HepG2 (cell line): Measurements from ENCODE around the gene PLSCR4. TPM values are rescaled to one million over a fixed set of nuclear protein-coding genes. Genes with fewer than 3 reads are reported as not detected.

Experiments used
- AHR ChIP-seq: IDR thresholded peaks from 2 replicates; pipeline ENCODE4 v1.6.1; 2018; ENCODE audit warnings: missing genetic modification reagents, missing compliant biosample characterization
- ARID2 ChIP-seq: sonication (generic); formaldehyde crosslinking; IDR thresholded peaks from 2 replicates; pipeline ENCODE4 v1.8.1; 2022; ENCODE audit warnings: mild to moderate bottlenecking, missing genetic modification reagents, borderline replicate concordance
- ATF4 ChIP-seq, 2 experiments: fragments of 450-650 bp in 1 of 2; sonication (generic) in 1 of 2; formaldehyde crosslinking; IDR thresholded peaks; 2 replicates each; pipeline versions ENCODE4 v1.5.0 to v1.8.0; 2020 to 2022; ENCODE audit warnings: mild to moderate bottlenecking in 1 of 2, missing genetic modification reagents in 1 of 2
- CREB1 ChIP-seq, 2 experiments: fragments of 450-650 bp in 1 of 2; IDR thresholded peaks; 2 replicates each; pipeline ENCODE4 v1.6.1; 2016 to 2017; ENCODE audit warnings: control low read depth in 1 of 2, mild to moderate bottlenecking in 1 of 2, missing compliant biosample characterization in 1 of 2, missing genetic modification characterization in 1 of 2
- CREBL2 ChIP-seq: sonication (generic); formaldehyde crosslinking; IDR thresholded peaks from 2 replicates; pipeline ENCODE4 v1.8.1; 2023; ENCODE audit warnings: missing genetic modification reagents, mild to moderate bottlenecking, borderline replicate concordance
- ELF3 ChIP-seq: IDR thresholded peaks from 2 replicates; pipeline ENCODE4 v1.6.1; 2016; ENCODE audit warnings: missing genetic modification reagents, missing compliant biosample characterization
- ETV6 ChIP-seq: sonication (generic); formaldehyde crosslinking; conservative IDR thresholded peaks from 2 replicates; pipeline ENCODE4 v1.4.0; 2020; ENCODE audit warnings: missing genetic modification reagents
- FOSL2 ChIP-seq: sonication (generic); formaldehyde crosslinking; IDR thresholded peaks from 2 replicates; pipeline ENCODE4 v1.4.0; 2020; ENCODE audit warnings: missing genetic modification reagents
- GABPB1 ChIP-seq: IDR thresholded peaks from 2 replicates; pipeline ENCODE4 v1.6.1; 2016; ENCODE audit warnings: mild to moderate bottlenecking, missing genetic modification reagents, moderate library complexity, missing compliant biosample characterization
- GFI1 ChIP-seq: sonication (generic); formaldehyde crosslinking; IDR thresholded peaks from 2 replicates; pipeline ENCODE4 v1.5.0; 2020; ENCODE audit warnings: missing genetic modification reagents, mild to moderate bottlenecking, borderline replicate concordance
- PLRG1 ChIP-seq: fragments of 450-650 bp; conservative IDR thresholded peaks from 2 replicates; pipeline ENCODE4 v1.6.1; 2016
- PLSCR1 ChIP-seq: sonication (generic); formaldehyde crosslinking; IDR thresholded peaks from 2 replicates; pipeline ENCODE4 v1.5.0; 2020; ENCODE audit warnings: missing genetic modification reagents, mild to moderate bottlenecking, borderline replicate concordance
- REL ChIP-seq: sonication (generic); formaldehyde crosslinking; conservative IDR thresholded peaks from 2 replicates; pipeline ENCODE4 v1.8.0; 2022; ENCODE audit warnings: mild to moderate bottlenecking, missing genetic modification reagents, moderate library complexity
- RFX1 ChIP-seq: fragments of 450-650 bp; IDR thresholded peaks from 2 replicates; pipeline ENCODE4 v1.6.1; 2017
- ZBTB20 ChIP-seq: sonication (generic); formaldehyde crosslinking; IDR thresholded peaks from 2 replicates; pipeline ENCODE4 v1.8.1; 2023; ENCODE audit warnings: missing genetic modification reagents, low read depth, mild to moderate bottlenecking, borderline replicate concordance
- ZBTB39 ChIP-seq: sonication (generic); formaldehyde crosslinking; IDR thresholded peaks from 2 replicates; pipeline ENCODE4 v1.5.0; 2020; ENCODE audit warnings: missing genetic modification reagents
- ZNF318 ChIP-seq: sonication (generic); formaldehyde crosslinking; IDR thresholded peaks from 2 replicates; pipeline ENCODE4 v1.4.0; 2020; ENCODE audit warnings: mild to moderate bottlenecking, missing genetic modification reagents
- ZNF367 ChIP-seq: sonication (generic); formaldehyde crosslinking; IDR thresholded peaks from 2 replicates; pipeline ENCODE4 v1.4.0; 2020; ENCODE audit warnings: missing genetic modification reagents, borderline replicate concordance
- ZNF550 ChIP-seq: sonication (generic); formaldehyde crosslinking; IDR thresholded peaks from 2 replicates; pipeline ENCODE4 v1.4.0; 2020; ENCODE audit warnings: mild to moderate bottlenecking, missing genetic modification reagents, borderline replicate concordance
- polyA plus RNA-seq, 8 experiments: library from polyadenylated mRNA; depleted of rRNA in 3 of 8; stranded (reverse) in 7 of 8; unstranded in 1 of 8; fragments of >200 nt; fragmentation: Illumina TruSeq in 4 of 8; extraction: Trizol in 4 of 8; gene quantifications; 2 replicates each; pipeline versions ENCODE4 v1.2.1 to v1.2.3, GENCODE V29; 2011 to 2016; ENCODE audit warnings: low read depth in 4 of 8, missing spikeins in 1 of 8, mixed read lengths in 1 of 8; ENCODE audit not compliant: insufficient read depth in 1 of 8
- total RNA-seq, 5 experiments: library from RNA; depleted of rRNA; stranded (reverse); fragments of >200 nt; fragmentation: Illumina TruSeq; extraction: Trizol; gene quantifications; 2 replicates each; pipeline ENCODE4 v1.2.3, GENCODE V29; 2016; ENCODE audit warnings: low read depth in 1 of 5

Gene PLSCR4
- total and polyA plus RNA-seq, 2 of the 13 experiments (the other 11 are each of a cell fraction or from before 2014, with no cell fraction given) = 1.5 to 59.0 TPM

- TF ChIP-seq CREB1 (IDR thresholded peaks at IDR 0.05) = no peak
- TF ChIP-seq CREB1 (CRISPR knock-in tag; IDR thresholded peaks at IDR 0.05) = no peak
- TF ChIP-seq ETV6 = no peak
- TF ChIP-seq CREBL2 (CRISPR knock-in tag) = no peak
- no peak for TF ChIP-seq ATF4 (CRISPR knock-in tag; IDR thresholded peaks at IDR 0.05)
- no peak for TF ChIP-seq ARID2 (CRISPR knock-in tag)
- no peak for TF ChIP-seq RFX1
- no peak for TF ChIP-seq ZNF550 (CRISPR knock-in tag)
- TF ChIP-seq REL (CRISPR knock-in tag) = no peak
- no peak for TF ChIP-seq ZBTB20 (CRISPR knock-in tag)
- TF ChIP-seq PLSCR1 (CRISPR knock-in tag) = no peak
- no peak for TF ChIP-seq PLRG1
- 0 out of 2 replicates have a peak, but pooled peaks have one; percentile 17 for TF ChIP-seq FOSL2
- no peak for TF ChIP-seq ZBTB39 (CRISPR knock-in tag)
- TF ChIP-seq ELF3 (CRISPR knock-in tag) = no peak
- no peak for TF ChIP-seq AHR (CRISPR knock-in tag)
- no peak for TF ChIP-seq GFI1 (CRISPR knock-in tag)
- TF ChIP-seq ZNF367 = no peak
- TF ChIP-seq ZNF318 = no peak
- TF ChIP-seq GABPB1 = no peak
These were observed 98.1 kb downstream of the PLSCR4 start (continued) for GRCh38 chr3:146152834-146153233.
